Head of caudate nucleus (tissue), 42 donors: ENCODE results near the gene NOC2L.
A peak's percentile ranks its signal among the peaks of the same experiment; 100 is the strongest.

ENCODE experiments used
- DNase-seq, 42 donors: peaks; one replicate each; pipeline versions ENCODE4 v3.0.0 to v3.0.0-alpha.2; 2020 to 2021; ENCODE audit warnings: mixed read lengths in 7 of 42
- intact Hi-C: fragments of 100-400 bp; cut with DNase I; formaldehyde crosslinking; loops from one replicate; pipeline ENCODE4 v1.15.0; 2022

Gene NOC2L

DNA sequence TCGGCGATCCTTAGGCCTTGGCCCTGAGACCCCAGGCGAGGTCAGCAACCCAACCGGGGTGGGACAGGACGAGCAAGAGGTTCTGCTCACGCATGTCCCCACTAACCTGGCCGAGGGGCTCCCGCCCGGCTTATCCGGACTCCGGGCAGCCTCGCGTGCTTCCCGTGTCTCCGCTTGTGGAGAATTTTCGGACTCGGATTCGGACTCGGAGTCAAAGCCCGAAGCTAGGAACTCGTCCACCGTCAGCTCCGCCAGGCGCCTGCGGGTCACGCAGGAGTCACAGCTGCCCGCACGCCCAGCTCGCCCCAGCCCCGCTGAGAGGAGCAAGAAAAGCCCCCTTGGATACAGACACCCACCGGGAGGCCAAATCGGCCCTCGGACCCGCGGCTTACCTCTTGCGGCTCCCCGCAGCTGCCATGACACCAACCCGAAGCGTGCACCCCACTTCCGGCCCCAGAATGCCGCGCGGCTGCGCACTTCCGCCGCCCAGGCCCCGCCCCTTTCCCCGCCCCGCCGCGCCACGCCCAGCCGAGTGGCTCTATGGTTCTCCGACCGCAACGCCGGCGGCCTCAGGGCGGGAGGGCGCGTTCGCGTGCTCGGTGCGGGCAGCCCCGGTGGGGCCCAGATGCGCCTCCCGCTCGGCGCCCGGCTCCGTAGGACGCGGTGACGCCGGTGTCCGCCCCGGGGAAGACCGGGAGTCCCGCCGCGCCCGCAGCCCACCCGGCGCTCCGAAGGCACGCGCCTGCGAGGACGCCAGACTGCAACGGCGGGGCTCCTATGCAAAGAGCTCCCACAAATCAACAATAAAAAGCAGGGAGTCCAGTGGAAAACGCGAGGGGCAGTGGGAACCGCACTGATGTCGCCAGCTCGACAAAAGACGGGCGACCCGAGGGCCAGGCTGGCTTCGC lies at the start of gene NOC2L:
NOC2L (minus strand) TSS at position 434 of the 908 bp plus-strand sequence; CDS start at position 418, 16 bp downstream.
- DNase-seq: peak; percentile 79 to 97 (median 94)

GRCh38 chr1:1006305-1007159 lies 47.5 kb upstream of the NOC2L start:
- DNase-seq: no peak

More for the DNA sequence above, at the start of gene NOC2L:
- intact Hi-C loops: no loop called here

DNA sequence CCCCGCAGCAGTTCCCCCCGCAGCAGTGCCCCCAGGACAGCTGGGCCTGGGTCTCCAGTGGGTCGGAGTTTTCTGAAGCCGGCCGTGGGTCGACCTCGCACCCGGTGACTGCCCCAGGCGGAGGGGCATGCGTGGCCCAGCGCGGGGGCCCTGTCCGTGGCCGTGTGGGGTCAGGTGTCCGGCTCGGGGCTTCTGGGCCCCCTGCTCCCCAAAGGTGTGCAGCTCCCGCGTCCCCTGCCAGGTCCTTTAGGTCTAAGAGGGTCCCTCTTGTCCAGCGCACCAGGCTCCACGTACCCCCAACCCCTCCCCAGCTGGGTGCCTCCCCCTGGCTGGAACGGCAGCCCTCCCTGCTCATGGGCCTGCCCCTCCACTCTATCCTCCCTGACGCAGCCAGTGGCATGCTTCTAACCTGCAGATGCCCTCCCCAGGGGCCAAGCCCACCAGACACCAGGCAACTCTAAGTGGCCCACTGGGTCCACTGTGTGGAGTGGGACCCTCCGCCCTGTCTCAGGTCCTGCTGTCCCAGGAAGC lies 46.8 kb upstream of the NOC2L start:
- intact Hi-C loops: no loop called here
- no peak for DNase-seq

More at GRCh38 chr1:1006305-1007159, 47.5 kb upstream of the NOC2L start:
- intact Hi-C loops: no loop called here

- no peak for DNase-seq
- intact Hi-C loops: no loop called here
Measured at GRCh38 chr1:1004780-1005697, 46.0 kb upstream of the NOC2L start.

- intact Hi-C loops: no loop called here
- no peak for DNase-seq
Measured at GRCh38 chr1:1004420-1004779, 45.3 kb upstream of the NOC2L start.

DNA sequence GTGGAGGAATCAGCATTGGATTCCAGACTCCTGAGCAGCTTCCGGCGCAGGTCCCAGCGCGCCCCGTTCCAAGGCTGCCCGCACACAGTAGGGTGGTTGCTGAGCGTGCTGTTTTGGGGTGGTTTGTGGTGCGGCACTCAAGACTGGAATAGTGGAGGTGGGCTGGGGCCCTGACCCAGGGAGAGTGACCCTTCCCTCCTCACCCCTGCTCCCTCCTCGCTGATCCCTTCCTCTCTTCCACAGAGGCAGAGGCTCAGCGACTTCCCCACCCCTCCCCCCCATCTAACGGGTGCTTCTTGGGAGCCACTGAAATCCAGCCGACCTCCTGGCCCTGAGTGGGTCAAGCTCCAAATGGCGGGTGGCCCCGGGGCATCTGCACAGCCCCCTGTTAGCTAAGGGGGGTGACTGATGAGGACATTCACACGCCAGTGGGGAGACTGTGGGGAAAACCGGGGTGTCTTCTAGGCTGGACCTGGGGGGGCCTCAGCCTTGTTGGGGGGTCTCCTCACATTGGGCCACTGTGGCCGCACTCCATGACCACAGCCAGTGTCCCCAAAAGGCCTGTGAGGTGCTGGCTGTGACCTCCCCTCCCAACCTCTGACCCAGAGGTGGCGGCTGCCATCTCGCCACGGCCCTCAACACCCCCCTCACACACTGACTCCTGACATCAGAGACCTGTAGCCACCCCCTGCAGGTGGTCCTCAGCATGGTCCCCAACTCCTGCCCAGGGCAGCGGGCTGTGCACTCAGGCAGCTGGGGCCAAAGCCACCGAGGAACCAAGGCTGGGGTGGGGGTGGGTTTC lies 44.8 kb upstream of the NOC2L start:
- no peak for DNase-seq
- intact Hi-C loops: no loop called here

DNA sequence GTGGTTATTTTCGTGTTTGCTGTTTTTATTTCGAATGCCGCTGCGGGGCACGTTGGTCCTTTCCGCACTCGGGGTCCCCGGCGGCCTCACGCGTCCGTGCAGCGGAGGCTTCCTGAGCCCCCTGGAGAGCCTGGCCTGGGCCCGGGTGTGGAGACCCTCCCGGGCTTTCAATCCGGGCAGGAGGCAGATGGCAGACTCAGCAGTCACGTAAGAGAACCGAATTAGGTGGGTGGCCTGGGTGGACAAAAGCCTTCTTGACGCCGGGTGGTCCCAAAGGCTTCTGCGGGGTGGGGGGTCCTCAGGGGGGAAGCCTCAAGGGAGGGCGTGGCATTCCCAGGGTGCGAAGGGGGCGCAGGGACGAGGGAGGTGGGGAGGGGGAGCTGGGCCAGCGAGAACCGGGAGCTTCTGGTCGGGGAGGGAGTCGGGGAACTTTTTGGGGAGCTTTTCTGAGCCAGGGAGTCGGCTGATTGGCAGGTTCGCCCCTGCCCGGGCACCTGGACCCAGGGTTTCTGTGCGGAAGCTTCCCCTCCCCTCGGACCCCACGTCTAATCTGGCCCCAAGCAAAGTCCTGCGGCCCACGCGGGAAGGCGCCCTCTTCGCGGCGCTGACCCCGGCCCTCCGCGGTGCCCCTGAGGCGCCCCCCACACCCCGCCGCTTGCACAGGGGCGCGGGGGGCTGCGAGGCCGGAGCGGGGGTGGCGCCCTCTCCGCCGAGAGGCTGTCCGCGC lies 42.2 kb upstream of the NOC2L start:
- intact Hi-C loops: no loop called here

DNA sequence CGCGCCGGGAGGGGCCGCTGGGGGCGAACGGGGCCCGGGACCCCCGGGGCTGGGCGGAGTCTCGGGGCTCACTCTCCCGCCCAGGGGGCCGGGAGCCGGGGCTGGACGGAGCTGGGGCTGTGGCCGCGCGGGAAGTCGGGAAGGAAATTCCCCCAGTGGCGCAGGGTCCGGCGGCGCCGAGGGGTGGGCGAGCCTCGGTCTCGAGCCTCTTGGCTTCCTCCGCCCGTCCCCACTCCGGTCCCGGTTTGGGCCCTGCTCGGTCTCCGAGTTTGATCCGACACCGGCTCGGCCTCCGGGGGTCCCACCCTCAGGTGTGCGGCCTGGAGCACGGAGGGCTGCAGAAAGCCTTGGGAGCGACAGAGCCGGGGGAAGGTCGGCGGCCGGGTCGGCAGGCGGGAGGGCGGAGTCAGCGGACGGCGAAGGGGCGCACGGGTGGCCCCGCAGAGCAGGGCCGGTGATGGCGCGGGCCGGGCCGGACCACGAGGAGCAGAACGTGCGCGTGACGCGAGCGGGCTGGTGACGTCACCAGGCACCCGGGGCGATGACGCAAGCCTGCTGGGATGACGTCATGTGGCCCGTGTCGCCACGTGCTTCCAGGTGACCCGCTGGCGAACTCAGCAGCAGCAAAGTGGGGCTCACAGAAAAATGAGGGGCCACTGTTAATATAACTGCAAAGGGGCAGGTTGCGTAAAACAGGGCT lies 41.5 kb upstream of the NOC2L start:
- peak in 40 of 42 donors; percentile 44 to 90 (median 76) for DNase-seq
- intact Hi-C loops: no loop called here

More for the DNA sequence above, 42.2 kb upstream of the NOC2L start:
- no peak for DNase-seq

GRCh38 chr1:999725-1000356 lies 40.8 kb upstream of the NOC2L start, which contains the start of gene HES4:
HES4 (minus strand) TSS chr1:1000097; CDS start chr1:999973, 124 bp downstream.
- intact Hi-C loops: no loop called here
- peak; percentile 71 to 96 (median 88) for DNase-seq

GRCh38 chr1:998995-999724 lies 40.1 kb upstream of the NOC2L start:
- intact Hi-C loops: no loop called here
- DNase-seq: peak in 6 of 42 donors; percentile 21 to 55 (median 44)

GRCh38 chr1:998745-998994 lies 39.6 kb upstream of the NOC2L start:
- DNase-seq: peak in 2 of 42 donors; percentile 24 to 38
- intact Hi-C loops: no loop called here

GRCh38 chr1:997993-998744 lies 39.1 kb upstream of the NOC2L start:
- intact Hi-C loops: no loop called here
- peak in 19 of 42 donors; percentile 39 to 73 (median 53) for DNase-seq

DNA sequence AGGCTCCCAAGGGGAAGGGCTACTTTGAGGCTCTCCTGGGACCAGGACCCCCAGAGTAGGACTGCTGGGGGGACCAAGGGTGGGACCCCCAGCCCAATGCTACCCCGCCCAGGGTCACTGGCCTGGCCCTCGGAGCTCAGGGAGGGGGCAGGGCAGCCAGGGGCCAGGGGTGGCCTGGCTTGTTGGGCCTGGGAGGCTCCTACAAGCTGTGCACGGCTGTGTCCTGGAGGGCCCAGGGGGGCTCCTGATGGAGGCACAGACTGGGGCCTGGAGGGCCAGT lies 38.6 kb upstream of the NOC2L start:
- intact Hi-C loops: no loop called here
- DNase-seq: no peak

GRCh38 chr1:996851-997712 lies 38.0 kb upstream of the NOC2L start:
- intact Hi-C loops: no loop called here
- DNase-seq: no peak
